HS-5 (cell line): ENCODE results near the gene CRYBA4.

Experiments used
- DNase-seq: peaks from one replicate; pipeline ENCODE4 v3.0.0-alpha.2; 2012; ENCODE audit warnings: low read depth

Gene CRYBA4

DNA sequence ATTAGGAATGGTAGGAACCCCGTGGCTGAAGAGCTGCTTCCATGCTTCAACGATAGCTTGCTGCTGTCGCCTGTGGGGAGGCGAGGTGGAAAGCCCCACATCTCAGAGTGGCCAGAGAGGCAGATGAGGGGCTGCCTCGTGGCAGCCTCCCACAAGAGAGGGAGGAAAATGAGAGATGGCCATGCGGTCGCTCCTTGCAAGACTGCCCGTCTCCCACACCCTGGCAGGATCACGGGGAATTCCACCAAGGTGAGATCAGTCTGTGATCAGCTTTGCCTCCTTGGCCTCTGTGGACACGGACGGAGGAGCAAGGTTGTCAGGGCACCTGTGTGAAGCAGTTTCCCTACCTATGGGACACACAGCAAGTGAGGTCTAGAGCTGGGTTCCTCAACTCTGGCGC, 3.0 kb downstream of the CRYBA4 start:
- no peak for DNase-seq

DNA sequence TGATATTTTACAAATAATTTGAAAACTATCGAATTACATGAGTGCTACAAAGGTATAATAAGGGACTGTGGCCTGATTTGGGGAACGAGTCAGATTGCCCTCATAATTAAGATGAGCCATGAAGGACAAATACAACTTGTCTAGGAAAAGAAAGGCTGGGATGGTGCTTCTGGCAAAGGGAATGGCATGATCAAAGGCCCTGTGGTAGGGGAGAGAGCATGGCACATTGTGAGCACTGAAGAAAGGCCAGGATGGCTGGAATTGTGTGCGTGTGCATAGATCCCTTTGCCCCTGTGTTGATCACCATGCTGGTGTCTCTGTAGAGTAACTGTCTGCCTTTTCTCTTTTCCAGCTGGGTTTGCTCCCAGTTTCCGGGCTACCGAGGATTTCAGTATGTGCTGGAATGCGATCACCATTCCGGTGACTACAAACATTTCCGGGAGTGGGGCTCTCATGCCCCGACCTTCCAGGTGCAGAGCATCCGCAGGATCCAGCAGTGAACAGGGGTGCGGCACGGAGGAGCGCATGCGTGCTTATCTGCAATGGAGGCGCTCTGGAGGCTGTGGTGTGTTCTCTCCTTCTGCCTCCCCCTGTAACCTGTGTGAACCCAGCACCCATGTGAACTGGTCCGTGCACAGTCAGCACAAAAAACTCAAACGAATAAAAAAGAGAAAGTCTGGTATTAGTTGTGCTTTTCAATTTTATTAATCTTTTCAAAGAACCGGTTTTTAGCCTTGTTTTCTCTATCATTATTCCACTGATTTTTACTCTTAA, 8.4 kb downstream of the CRYBA4 start:
- no peak for DNase-seq

DNA sequence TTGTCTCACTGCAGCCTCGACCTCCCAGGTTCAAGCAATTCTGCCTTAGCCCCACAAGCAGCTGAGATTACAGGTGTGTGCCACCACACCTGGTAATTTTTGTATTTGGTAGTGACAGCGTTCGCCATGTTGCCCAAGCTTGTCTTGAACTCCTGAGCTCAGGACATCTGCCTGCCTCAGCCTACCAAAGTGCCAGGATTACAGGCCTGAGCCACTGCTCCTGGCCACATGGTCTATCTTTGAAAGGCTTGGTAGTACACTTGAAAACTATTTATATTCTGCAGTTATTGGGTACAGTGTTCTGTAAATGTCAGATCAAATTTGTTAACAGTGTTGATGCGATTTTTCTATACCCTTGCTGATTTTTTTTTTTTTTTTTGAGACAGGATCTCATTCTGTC, 9.5 kb downstream of the CRYBA4 start:
- no peak for DNase-seq

DNA sequence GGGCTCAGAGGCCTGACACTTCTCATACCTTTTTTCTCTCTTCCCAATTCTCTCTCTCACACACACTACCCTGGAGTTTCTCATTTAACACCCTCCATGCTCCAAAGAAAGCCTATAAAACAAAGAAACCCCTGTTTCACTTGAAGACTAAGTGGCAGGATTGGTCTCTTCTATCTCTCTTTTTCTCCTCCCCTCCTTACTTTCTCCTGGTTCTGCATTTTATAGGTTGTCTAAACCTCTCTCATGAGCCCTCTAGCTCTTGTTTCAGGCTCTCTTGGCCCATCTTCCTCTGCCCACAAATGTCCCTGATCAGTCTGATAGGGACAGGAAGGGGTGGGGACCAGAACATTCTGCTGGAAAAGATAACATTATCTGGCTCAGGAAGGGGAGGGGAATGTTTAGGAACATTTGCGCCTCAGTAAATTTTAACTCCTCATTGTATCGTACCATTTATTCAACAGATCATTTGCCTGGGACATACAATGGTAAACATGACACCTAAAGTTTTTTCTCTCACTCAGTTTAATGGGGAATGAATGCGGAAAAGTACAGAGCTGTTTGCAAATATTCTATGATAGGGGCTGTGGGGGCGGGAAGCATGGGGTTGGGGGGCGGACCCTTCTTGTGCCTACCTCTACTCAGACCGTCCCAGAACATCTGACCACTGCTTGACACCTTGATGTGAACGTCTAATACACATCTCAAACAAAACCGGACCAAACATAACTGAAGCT, 10.8 kb downstream of the CRYBA4 start:
- DNase-seq, result no peak

DNA sequence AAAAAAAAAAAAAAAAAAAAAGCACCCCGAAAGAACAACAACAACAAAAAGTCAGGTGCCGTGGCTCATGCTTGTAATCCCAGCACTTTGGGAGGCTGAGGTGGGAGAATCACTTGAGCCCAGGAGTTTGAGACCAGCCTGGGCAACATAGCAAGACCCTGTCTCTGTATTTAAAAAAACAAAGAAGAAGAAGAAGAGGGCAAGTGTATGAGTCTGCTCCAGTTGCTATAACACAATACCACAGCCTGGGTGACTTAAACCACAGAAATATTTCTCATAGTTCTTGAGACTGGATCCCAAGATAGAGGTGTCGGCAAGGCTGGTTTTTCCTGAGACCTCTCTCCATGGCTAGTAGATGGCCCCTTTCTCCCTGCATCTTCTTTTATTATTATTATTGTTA, 12.4 kb downstream of the CRYBA4 start:
- no peak for DNase-seq

DNA sequence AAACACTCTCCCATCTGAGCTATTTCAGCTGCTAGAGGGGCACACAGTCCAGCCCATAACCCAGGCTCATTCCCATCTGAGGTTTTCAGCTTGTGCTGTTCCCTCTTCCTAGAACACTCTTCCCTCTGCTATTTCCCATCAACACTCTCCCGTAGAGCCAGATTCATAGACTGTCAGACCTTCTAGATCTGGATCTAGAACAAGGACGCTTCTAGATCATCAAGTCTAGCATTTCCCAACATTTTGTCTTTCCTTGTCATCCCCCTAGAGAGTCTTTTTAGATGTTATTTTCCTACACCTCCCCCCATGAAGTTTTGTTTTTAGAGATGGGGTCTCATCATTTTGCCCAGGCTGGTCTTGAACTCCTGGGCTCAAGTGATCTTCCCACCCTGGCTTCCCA, 13.4 kb downstream of the CRYBA4 start:
- DNase-seq, result no peak

DNA sequence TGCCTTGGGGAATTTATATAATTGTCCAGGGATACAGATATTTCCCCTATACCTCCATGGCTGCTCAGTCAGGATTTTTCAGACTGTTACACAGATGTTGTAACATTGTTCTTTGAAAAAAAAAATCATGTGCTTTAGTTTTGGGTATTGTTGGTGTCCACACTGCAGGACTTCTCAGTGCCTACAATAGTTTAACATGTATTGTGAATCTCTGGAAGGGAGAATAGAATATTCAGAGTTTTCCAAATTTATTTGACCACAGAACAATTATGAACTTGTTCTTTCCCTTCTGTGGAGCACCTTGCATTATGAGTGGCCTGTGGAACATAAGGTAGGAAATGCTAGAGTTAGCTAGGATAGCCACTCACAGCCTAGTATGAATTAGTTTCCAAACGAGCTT, 14.5 kb downstream of the CRYBA4 start:
- no peak for DNase-seq

DNA sequence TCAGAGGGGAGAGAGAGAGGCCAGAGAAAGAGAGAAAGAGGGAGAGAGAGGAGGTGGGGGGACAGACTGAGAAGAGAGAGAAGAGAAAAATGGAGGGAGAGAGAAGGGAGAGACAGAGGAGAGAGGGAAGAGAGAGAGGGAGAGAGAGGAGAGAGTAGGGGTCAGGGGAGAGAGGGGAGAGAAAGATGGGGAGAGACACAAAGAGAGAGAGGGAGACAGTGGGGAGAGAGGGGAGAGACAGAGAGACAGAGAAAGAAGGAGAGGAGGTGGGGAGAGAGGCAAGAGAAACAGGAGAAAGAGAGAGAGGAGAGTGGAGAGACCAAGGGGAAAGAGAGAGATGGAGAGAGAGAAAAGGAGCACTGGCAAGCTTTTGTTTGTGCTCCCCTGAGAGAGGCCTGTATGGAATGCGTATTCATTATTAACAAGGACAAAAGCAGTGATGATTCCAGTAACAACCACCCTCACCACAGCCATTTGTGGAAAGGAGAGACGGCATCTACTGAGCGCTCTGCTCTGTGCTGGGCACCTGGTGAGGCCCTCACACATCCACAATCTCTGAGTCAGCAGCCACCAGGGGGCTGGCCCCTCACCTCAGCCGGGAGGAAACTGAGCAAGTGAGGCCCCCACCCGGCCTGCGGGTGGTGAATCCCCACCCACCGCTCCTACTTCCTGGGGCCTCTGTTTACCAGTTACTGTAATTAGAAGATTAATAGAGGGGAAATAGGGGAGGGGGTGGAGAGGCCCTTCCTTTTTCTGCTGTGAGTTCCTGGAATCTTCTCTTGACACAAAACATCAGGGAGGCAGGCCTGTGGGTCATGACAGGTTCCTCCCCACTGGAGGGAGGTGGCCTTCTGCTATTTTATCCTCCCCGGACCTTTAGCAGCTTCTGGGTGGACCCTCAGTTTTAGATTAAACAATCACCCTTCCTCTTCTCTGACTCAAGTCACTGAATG, 21.0 kb downstream of the CRYBA4 start:
- no peak for DNase-seq

DNA sequence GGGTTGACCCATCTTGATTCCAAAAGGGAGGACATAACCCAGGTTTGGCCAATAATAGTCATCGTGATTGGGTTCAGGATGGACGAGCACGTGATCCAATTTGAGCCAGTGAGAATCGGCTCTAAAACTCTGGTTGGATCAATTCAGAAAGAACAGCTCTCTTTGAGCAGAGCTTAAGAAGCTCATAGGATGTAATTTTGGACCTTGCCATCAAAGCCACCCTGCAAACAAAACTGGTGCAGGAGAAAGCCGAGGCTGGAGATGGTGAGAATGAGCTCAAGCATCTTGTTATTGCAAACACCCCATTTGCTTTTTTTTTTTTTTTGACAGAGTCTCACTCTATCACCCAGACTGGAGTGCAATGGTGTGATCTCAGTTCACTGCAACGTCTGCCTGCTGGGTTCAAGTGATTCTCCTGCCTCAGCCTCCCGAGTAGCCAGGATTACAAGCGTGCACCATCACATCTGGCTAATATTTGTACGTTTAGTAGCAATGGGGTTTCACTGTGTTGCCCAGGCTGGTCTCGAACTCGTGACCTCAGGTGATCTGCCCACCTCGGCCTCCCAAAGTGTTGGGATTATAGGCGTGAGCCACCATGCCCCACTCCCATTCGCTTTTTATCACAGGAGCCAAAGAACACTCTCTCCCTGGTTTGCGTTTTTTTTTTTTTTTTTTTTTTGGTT, 21.8 kb downstream of the CRYBA4 start:
- no peak for DNase-seq

DNA sequence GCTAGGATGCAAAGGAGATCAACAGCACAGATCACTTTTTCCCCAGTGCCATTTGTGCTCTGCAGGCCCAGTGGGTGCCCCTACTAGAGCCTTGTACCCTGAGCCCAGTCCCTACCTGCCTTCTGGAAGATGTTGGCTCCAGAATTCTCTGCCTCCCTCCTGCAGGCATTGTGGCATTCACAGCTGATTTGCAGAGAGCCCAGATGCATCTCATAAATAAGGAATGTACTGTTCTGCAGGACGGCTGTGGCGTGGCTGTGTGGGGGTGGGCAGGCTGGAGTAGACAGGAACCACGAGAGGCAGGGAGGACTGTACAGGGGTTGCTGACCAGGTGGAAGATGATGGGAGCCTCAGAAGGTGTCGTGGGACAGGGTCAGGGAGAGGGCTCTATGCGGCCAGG, 24.4 kb downstream of the CRYBA4 start:
- no peak for DNase-seq

DNA sequence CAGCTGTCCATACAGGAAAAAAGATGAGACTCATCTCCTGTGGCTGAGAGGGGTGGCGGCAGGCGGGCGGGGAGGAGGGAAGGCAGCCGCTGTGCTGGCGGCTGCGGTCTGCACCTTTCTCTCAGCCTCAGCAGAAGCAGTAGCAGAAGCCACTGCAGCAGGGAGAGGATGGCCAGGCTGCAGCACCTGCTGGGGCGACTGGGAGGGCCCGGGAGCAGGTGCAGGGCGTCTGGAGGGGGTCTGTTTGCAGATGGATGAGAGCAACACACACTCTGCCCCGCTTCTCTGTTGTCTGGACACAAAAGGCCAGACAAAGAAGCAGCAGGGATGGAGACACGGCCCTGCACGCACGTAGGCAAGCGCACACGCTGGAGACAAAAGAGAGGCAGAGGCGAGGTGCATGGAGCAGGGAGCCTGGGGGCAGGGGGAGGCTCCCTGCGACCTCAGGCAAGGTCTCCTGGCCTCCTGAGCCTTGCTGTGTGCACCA, 26.3 kb downstream of the CRYBA4 start:
- DNase-seq, result no peak

DNA sequence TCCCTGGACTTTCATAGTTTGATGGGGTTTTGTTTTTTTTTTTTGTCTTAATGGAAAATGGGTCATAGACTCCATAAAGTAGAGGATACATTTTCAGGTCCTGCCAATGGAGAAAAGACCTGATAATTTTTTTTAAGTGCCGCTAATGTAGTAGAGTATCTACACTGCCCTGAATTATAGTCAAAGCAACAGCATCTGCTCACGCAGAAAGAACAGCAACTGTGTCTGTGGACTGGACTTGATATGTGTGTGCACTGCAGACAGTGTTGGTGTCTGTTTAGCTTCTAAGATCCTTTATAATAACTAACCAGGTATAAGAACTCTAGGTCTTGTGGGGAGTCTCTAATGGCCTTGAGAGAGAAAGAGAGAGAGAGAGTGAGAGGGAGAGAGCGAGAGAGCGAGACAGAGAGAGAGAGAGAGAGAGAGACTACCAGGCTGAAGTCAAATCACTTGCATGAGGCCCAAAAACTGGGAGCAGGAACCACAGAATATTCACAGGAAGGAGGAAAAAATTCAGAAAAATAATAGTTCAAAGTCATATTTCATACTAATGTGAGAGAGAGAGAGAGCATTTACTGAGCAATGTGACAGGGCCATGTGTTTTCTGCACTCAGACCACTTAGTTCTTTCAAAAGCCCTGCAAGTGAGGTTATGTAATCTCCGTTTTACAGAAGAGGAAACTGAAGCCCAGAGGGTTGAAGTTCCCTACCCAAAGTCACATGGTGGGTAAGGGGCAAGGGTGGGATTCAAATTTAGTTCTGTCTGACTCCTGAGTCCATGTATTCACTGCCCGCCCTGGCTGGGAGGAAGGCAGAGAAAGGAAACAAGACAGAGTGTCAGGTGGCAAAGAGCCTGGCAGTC, 27.0 kb downstream of the CRYBA4 start:
- no peak for DNase-seq

DNA sequence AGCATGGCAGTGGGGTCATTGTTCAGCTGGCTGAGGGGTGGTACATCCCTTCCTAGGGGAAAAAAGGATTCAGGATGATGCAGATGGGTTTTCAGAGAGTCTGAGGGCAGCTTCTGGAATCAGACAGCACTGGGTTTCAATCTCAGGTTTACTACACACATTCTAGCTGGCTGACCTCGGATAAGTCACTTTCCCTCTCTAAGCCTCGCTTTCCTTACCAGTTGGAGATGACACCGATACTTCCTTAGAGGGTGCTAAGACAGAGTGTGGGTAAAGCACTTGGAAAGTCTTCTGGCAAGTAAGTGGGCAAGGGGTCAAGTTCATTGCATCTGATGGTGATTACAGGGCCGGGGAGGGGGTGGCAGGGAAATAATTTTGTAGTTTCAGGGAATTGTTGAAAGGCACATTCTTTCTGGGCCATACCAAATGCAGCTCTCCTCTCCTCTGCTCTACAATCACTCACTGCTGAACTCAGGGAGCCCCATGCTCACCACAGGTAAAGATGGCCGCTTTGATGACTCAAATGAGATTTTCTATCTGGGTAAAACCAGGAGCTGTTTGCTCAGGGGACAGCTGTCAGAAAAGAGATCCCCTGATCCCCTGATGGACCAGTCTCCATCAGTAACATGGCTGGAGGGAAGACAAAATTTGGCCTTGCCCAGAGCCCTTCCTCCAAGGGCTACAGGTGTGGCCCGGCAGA, 29.1 kb downstream of the CRYBA4 start:
- no peak for DNase-seq

DNA sequence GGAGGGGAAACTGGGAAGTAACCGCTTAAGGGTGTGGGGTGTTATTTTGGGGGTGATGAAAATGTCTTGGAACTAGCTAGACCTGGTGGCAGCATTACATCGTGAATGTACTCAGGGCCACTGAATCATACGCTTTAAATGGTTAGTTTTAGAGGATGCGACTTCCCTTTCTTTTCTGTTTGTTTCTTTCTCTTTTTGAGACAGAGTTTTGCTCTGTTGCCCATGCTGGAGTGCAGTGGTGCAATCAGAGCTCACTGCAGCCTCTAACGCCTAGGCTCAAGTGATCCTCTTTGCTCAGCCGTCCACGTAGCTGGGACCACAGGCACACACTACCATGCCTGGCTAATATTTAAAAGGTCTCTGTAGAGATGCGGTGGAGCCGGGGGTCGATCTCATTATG, 30.1 kb downstream of the CRYBA4 start:
- no peak for DNase-seq

DNA sequence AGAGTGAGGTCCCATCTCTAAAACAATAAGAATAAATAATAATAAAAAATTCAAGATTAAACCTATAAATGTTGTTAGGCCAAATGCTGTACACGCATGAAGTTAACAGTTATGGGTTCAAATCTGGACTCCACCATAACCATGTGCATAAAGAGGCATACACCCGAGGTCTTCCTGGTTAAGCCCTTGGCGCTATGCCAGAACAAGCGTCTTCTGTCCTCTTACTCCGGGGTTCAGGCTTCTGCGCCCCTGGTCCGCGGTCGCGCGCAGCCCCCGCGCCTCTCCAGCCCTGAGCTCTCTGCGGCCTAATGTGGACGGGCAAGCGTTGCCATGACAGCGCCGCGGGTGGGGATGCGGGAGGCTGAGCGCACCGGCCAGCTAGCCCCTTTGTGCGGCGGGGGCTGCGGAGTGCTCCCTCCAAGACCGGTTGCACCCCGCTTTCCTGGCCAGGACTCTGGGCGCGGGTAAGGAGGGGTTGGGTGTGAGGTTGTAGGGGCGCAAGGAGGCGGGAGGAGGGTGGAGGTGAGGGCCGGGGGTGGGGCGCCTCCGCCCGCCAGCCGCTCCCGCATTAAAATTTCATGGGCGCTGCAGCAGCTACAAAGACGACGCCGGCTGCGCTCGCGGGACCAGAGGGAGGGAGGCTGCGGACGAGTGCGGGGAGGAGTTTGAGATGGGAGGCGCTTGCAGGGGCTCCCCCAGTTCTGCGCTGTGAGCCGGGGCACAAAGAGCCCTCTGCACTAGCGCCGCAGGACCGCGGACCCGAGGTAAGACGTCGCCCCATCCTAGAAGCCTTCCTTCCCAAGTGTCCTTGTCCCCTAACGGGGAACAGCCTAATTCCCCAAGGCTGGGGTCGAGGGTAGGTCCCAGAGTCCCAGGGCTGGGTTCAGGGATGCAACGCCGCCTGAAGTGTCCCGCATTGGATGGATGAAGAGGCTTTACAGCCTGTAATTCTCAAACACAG, 35.4 kb downstream of the CRYBA4 start, which contains the start of gene MIAT:
Gene MIAT, plus strand, starts transcription at position 698 of the 961 bp plus-strand sequence.
- DNase-seq, result no peak

DNA sequence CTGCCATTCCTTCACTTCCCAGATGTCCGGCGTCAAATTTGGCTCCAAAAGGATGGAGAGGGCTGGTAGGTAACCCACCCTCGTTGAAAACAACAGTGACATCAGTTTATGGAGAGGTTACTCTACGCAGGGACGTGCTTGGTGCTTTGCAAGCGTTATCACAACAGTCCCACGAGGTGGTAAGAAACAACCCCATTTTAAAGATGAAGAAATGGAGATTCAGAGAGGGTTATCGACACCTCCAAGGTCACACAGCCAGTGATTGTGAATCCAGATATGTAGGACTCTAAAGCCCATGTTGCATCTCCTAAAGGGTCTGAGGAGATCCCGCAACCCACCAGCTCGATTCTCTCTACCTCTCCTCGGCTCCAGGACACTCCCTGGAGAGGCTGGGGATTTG, 36.4 kb downstream of the CRYBA4 start:
- DNase-seq, result no peak

DNA sequence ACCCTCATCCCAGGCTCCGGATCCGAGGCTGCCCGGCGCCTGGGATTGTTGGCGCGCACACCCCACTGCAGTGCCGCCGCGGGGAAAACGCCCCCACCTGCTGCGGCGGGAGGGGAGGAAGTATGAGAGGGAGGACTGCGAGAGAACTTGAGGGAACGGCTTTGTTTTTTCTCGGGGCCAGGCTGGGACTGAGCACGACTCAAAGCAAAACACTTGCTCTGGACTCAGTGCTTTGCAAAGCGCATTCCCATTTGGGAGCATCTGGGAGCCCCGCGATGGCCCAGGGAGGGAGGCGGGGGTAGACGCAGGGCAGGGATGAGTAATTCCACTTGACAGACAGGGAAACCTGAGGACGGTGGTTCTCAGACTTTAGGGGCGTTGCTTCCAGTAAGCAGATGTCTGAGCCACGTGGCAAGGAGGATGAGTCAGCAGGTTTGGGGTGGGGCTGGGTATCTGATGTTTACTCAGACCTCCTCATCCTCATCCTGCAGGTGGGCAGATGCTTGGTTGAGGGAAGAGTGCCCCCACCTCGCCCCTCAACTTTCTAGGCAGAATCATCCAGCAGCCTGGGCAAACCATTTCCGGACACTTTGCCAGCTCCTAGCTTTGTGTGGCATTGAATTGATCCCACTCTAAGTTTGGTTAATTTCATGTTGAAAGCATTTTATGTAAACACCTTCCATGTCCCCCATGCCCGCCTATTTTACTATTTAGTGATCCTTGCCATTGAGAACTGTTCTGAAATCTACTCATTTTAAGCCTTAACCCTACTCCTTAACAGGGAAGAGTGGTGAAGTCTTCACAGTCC, 37.1 kb downstream of the CRYBA4 start:
- peak; percentile 89 for DNase-seq

DNA sequence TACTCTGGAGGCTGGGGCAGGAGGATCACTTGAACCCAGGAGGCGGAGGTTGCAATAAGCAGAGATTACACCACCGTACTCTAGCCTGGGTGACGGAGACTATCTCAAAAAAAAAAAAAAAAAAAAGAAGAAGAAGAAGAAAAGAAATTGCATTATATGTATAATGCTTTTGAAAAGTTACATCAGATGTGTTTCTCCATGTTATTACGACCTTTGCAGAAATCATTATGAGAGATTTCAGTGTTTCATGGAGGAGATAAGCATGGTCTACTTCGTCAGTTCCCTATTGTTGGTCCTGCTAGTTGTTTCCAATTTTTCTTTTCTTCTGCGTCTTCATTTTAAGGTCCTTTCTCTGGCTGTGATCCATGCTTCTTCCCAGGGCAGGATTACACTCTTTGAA, 38.6 kb downstream of the CRYBA4 start:
- DNase-seq, result no peak
